Activated naive CD4-positive, alpha-beta T cell treated with anti-CD3 and anti-CD28 coated beads, Interleukin-2, amount 50 U/mL, for 16 hours (primary cell): ENCODE results near the gene SFXN3.

Experiments
- DNase-seq: peaks from one replicate; pipeline ENCODE4 v3.0.0-alpha.2; 2020

SFXN3 gene, protein sequence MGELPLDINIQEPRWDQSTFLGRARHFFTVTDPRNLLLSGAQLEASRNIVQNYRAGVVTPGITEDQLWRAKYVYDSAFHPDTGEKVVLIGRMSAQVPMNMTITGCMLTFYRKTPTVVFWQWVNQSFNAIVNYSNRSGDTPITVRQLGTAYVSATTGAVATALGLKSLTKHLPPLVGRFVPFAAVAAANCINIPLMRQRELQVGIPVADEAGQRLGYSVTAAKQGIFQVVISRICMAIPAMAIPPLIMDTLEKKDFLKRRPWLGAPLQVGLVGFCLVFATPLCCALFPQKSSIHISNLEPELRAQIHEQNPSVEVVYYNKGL

DNA sequence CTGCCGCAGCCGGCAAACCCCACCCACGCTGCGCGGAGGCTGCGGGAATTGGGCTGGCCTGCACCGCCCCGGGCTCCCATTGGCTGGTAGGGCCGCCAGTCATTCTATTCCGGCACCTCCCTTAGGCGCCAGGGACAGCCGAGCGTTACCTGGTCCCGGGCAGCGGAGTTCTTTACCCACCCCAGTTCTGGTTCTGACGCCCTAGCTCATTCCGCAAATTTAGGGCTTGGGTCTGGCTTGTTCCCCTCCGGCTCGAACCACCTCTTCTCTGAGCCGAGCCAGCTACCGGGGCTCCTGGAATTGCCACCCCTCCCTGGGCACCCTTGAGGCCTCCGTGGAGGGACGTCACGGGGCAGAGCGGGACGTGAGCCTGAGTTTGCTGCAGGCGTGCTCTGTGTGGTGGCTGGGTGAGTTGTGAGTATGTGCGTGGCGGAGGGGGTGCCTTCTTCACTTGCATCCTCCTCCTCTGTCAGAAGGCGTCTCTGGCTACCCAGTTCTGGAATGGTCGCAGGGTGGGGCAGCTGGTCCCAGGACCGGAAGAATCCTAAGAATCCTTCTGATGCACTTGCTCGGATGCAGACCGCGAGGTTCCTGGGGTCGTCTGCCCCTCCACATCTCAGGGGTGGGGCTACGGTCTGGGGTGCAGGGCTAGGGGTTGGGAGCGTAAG, at the start of gene SFXN3, which contains the start of gene PDZD7:
TSS of gene SFXN3 (plus strand) at position 107 of the 668 bp plus-strand sequence. CDS start 3,461 bp downstream, outside the sequence.
TSS of gene PDZD7 (minus strand) at position 2 of the 668 bp plus-strand sequence. CDS start 910 bp downstream, outside the sequence.
- DNase-seq = peak; percentile 98

DNA sequence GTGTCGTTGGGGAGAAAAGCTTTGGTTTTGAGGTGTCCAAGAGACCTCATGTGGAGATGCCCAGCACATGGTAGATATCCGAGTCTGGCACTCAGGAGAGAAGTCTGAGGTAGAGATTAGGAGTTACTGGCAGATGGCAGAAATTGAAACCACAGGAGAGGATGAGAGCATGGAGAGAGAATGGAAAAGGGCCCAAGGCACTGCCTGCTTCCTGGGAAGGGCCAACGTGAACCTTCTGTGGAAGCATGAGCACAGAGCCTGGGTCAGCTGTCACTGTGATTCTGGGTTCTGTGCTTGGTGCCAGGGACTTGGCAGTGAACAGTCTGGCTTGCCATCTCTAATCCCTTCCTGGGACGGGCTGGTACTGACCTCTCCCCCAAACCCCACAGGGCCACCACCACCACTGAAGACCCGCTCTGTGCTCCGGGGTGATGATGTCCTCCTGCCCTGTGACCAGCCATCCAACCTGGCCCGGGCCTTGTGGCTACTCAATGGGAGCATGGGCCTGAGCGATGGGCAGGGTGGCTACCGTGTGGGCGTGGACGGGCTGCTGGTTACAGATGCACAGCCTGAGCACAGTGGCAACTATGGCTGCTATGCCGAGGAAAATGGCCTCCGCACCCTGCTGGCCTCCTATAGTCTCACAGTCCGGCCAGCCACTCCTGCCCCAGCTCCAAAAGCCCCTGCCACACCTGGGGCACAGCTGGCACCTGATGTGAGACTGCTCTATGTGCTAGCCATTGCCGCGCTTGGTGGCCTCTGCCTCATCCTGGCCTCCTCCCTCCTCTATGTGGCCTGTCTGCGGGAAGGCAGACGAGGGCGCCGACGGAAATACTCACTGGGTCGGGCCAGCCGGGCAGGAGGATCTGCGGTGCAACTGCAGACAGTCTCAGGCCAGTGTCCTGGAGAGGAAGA, 47.9 kb upstream of the SFXN3 start:
- DNase-seq = no peak

DNA sequence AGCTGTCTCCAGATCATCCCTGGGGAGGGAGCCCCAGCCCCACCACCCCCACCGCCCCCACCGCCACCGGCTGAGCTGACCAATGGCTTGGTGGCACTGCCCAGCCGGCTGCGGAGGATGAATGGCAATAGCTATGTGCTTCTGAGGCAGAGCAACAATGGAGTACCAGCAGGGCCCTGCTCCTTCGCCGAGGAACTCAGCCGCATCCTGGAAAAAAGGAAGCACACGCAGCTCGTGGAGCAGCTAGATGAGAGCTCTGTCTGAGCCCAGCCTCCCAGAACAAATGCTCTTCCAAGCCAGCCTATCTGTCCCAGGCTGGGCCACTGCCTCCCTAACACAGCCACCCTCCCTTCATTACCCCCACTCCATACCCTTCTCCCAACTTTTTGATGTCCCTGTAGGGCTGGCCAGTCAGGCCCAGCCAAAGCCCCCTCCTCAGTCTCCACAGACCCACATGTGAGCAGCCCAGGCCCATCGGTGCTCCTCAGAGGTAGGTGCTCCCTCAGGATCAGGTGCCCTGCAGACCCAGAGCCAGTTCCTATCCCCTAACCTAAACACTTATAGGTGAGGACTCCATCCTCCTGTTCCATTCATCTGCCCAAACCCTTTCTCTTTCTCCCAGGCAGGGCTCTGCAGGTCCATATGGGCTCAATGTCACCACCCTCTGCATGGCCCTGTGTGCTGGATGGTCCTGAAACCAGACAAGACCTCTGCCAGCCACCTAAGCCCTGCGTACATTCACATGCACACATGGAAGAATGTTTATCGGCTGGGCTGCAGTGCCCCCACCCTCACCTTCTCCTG, 47.0 kb upstream of the SFXN3 start:
- DNase-seq = no peak

DNA sequence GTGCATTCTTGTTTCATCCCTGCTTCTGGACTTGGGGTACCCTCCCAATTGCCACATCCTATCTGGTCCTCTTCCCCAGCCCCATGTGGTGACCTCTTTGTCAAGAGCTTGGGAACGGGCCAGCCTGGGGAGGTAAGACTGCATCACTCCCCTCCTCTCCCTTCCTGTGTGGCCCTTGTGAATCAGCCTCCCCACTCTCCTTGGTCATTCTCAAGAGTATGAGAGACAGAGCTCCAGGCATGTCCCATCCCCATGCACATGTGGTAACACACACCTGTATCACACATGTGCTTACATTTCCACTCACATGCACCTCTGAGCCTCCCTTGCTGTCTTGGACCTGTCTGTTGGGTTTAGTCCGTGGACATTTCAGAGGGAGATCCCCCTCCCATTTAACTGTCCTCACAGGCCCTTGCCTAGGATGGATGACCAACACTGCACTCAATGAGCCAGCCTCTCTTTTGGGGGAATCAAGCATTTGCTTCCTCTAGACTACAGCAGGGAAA, 46.3 kb upstream of the SFXN3 start:
- DNase-seq = no peak

DNA sequence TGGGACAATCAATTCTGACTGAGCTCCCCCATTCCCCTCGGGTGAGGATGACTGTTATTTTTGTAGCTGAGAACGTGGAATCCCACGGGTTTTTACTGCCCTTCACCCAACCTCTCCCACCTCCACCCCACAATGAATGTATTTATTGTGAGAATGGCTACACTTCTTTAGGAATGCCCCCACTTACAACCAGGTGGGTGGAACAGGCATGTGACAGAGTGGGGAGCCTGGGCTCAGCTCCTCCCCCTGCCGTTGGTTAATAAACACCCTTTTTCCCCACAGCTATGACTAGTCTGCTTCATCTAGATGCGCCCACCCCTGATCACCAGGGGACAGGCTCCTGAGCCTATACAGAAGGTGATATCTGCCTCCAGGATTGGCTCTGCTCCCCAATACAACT, 45.7 kb upstream of the SFXN3 start:
- DNase-seq = no peak

DNA sequence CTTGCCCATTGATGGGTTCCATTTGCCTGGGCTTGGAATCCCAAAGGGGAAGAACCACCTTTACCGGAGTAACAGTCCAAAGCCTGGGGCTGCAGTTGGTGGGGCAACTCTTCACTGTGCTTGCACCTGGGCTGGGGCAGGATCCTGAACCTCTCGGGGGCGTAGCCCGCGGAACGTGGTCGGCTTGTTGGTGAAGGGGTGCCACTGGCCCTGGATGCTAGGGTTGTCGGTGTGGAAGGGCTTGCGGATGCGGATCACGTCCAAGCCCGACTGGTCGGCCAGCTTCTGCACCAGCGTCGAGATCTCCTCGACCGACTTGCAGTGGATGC, 44.4 kb upstream of the SFXN3 start:
- no peak for DNase-seq

DNA sequence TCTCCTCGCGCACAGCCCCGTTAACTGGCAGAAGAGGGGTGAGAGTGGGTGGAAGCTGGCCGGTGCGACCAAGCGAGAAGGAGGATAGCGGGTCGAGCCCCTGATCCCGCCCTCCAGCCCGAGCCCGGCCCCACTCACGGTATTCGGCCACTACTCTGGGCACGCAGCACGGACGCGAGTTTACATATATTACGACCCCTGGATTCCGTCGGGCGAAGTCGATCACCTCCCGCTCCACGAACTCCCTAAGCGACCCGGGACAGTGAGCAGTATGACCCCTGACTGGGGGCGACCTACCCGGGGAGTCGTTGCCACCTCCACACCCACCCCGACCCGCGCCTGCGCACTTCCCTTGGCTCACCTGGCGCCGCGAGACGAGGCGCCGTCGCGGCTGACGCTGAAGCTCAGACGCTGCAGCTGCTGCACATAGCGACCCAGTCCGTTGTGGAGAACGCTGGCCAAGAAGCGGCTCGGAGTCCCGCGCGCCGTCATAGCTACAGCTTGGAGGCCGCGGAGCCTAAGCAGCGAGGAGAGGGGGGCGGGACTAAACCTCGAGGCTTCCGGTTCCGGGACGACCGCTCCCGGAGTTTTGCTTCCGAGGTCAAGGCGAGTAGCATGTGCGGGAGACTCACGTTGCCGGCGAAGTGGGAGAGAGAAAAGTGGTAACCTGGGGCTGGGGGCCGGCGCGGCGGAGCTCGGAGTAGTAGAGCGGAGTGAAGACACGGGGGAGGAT, 43.9 kb upstream of the SFXN3 start, which contains the start of the genes MRPL43 and TWNK:
TSS of gene MRPL43 (minus strand) at position 546 of the 733 bp plus-strand sequence. CDS start at position 492, 54 bp downstream.
TSS of gene TWNK (plus strand) at position 592 of the 733 bp plus-strand sequence. CDS start 668 bp downstream, outside the sequence.
- peak; percentile 89 for DNase-seq

DNA sequence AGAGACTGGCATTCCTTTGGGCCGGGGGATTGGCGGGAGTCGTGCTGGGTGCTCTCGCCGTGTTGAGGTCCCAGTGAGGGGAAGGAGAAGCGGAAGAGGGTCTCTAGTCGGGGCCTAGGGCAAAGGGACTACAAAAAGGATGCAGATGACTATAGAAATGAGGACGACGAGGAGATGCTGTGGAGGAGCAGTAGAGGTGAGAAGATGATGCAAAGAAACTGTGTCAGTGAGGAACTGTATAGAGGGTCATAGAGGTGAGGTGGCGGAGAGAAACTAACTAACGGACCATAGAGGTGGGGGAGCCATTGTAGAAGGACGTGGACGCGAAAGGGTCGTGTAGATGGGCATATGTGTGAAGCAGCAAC, 43.4 kb upstream of the SFXN3 start:
- no peak for DNase-seq

DNA sequence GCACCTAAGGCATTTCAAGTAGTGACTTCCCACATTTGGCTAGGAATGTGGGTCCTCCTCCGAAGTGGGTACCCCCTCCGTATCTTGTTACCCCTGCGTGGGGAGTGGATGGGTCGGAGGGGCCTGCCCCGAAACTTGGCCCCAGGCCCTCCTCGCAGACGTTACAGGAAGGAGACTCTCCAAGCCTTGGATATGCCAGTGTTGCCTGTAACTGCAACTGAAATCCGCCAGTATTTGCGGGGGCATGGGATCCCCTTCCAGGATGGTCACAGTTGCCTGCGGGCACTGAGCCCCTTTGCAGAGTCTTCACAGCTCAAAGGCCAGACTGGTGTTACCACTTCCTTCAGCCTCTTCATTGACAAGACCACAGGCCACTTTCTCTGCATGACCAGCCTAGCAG, 42.9 kb upstream of the SFXN3 start:
- DNase-seq = no peak

DNA sequence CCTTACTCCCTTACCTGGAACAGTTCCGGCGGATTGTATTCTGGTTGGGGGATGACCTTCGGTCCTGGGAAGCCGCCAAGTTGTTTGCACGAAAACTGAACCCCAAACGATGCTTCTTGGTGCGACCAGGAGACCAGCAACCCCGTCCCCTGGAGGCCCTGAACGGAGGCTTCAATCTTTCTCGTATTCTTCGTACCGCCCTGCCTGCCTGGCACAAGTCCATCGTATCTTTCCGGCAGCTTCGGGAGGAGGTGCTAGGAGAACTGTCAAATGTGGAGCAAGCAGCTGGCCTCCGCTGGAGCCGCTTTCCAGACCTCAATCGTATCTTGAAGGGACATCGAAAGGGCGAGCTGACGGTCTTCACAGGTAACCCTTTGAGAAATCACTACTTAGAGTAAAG, 41.9 kb upstream of the SFXN3 start:
- no peak for DNase-seq

DNA sequence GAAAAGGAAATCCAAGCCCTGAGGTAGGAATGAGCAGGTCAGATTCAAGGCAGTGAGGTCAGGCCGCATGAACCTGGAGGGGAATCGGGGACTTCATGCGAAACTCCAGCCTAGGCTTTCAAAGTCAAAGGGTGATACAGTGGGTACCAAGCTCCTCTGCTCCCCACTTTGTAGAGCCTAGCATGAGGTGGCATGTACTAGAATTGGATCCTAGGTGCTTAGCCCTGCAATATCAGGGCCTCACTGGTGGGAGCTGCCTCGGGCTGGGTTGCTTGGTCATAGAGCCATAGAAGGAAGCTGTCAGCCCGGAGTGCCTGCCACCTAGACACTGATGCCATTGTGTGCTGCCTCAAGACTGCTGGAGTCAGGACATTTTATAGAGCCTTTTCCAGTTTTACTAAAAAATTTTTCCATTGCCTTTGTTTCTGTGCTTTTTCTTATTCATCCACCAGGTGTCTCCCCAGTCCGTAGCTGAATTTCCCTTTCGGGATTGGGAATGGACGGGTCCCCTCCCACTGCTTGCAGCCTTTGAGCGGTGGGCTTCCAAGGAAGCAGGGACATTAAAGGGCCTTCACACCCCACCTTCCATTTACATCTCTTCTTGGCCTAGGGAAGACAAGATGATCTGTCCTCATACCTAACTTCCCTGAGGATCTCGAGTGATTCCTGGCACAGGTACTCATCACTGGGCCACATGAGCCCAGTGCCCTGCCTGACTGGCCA, 36.9 kb upstream of the SFXN3 start:
- no peak for DNase-seq

DNA sequence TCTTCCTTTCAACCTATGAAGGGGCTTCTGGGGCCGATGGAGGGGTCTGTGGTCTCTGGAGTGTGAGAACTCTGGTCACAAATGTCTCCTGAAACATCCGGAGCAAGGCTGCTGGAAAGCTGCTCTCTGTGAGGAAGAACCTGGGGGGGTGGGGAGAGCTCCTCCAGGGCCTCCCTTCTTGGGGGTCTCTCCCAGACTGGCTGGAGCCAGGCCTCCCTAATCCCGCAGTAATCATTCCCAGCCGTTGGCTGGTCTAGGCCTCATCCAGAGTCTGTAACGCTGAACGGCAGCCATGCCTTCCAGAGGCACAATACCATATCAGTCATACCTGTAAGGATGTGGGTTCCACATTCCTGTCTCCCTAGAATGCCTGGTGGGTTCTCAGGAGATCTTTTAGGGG, 35.9 kb upstream of the SFXN3 start:
- DNase-seq = no peak

DNA sequence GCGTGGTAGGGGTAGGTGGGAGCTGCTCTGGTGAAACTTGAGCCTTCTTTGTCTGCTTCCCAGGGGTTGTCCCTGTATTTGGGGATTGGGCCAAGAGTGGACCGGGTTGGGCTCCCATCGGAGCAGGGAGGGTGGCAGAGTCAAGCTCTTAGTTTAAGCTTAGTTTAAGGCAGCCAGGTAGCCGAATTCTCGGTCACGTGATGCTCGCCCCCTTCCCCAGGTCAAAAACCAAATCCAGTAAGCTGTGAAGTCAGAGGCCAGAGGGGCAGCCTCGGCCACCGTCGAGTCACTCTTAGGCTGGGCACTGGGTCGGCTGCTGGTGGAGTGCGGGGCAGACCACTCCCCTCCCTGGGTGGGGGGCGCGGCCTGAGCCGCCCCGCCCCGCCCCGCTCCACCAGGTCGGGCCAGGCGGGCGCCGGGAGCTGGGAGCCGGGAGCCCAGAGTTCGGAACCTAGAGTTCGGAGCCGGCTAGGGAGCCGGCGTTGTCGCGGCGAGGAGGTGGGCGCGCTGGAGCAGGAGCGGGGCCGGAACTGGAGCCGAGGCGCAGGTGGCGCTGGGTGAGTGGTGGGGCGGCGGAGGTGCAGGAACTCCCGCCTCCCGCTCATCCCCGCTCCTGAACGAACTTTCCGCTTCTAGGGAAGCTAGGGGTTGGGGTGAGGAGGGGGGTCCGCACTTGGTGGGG, 34.2 kb upstream of the SFXN3 start:
- peak; percentile 50 for DNase-seq

DNA sequence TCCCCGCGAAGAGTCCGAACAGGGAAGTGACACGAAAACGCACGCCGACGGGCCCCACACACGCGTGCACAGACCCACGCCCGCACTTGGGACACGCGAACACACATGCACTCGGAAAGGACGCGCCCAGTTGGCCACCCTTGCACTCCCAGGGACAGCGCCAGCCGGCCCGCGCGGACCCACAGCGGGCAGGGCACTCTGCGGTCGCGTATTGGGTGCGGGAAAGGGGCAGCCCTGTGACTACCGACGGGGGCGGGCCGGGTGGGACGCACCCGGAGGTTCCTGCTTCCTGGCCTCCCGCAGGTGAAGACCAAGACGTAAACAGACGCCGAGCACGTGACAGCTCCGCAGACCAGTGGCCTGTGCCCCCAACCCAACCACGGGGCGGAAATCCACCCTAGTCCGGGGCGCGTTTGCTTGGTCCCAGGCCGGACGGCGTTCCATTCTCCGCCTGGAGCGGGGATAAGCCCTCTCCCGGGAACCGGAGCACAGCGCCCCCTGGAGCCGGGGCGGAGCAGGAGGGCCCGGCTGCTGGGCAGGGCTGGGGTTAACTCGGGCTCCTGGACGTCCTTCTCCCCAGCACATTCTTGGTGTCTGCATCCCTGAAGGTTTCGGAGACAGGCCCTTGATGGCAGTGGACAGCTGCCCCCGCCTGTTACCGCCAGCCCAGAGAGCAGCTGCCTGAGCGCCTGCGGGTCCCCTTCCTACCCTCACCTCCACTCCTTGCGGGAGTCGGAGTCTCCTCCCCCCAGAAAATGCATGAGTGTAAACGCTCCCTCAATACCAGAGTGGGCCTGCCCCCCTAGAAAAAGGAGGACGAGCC, 33.5 kb upstream of the SFXN3 start:
- peak; percentile 75 for DNase-seq

DNA sequence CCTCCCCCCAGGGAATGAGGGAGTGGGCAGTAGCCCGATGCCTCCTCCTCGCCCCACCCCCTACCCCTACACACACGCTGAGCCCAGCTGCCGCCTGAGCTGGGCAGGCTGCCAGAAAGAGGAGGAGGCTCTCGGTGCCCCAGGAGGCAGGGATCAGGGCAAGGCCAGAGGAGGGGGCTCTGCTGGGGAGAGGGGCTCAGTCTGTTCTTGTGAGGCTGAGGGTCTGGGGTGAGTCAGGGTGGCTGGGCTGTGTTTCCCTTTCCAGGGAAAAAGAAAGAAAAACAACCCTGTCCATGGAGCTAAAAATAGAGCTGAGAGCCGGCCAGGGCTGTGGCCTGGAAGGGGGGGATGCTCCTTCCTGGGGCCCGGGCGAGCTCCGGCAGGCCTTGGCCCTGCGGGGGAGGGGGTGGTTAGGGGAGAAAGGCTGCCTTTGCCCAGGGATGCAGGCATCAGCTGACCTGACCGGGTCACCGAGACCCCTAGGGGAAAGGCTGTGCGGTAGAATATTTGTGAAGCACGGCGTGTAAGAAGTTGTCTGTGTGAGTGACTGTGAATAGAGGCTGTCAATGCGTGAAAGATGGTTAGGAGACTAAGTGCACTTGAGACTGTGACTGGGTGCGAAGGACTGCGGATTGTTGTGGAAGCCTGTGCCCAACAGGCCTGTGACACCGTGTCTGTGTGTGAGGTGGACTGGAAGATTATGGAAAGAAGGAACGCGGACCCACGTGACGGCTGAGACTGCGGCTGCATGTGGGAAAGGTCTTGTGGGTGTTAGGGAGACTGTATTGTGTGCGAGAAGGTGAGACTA, 32.6 kb upstream of the SFXN3 start:
- peak; percentile 73 for DNase-seq

DNA sequence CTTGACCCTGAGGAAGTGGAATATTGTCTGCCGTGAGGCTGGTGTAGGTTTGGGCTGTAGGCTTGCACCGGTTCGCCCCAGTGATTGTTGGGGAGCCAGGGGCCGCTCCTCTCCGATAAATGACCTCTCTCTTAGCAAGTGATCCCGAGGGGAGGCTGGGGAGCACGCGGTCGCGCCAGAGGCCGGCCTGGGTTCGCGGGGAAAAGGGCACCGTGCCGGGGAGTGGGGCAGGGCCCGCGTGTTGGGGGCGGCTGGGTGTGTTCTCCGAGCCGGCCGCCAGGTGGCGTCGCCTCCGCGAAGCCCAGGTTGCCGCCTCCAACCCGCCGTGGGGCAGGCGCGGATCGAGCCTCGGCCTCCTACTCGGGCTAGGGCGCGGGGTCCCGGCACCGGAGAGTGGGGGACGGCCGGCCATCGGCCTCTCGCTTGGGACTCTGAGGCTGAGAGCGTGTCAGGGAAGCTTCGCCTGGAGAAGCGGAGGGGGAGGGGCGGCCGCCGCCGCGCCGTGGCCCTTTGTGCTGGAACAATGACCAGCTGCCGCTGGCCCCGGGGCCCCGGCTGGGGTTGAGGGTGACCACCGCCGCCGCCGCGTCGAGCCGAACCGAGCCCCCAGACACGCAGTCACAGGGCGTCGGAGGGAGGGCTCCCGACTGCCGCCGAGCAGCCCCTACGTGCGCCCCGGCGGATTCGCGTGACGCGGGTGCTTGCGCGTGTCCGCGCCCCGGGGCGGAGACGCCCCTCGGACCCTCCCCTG, 31.9 kb upstream of the SFXN3 start:
- DNase-seq = peak; percentile 83

DNA sequence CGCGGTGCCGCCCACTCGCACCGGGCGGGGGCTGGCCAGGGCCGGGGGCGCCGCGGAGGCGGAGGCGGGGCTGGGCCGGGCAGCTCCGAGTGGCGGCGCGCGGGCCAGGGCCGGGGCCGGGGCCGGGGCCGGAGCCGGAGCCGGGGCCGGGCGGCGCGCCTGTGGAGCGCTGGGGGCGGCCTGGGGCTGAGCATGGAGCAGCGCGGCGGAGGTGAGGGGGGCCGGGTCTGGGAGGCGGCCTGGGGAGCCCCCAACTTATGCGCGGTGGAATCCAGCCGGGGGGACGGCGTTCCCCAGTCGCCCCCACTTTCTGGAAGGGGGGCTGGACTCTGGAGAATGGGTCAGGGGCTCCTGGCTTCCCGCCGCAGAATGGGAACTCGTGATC, 31.3 kb upstream of the SFXN3 start, which contains the start of gene LZTS2:
TSS of gene LZTS2 (plus strand) at position 67 of the 385 bp plus-strand sequence. CDS start 2,731 bp downstream, outside the sequence.
- DNase-seq = no peak
